Glomerular endothelial cell (primary cell): ENCODE measurements around the gene KIRREL3. TPM values are rescaled to one million over a fixed set of nuclear protein-coding genes. Genes with fewer than 3 reads are reported as not detected.
"Not testable (repeated sequence)": the region's sequence is repeated elsewhere in the genome, so short reads cannot be mapped to it uniquely, and the experiment has no call there.

Experiments
- DNase-seq: peaks from one replicate; pipeline ENCODE4 v3.0.0-alpha.2; 2011; ENCODE audit warnings: low read depth, low spot score; ENCODE audit errors: extremely low read depth
- total RNA-seq: library from RNA; depleted of rRNA; stranded (reverse); fragments of >200 nt; gene quantifications from 2 replicates; pipeline ENCODE4 v1.2.3, GENCODE V29; 2015

KIRREL3 gene
- total RNA-seq, 1 donor from 2014 or later = 0.93 TPM

DNA sequence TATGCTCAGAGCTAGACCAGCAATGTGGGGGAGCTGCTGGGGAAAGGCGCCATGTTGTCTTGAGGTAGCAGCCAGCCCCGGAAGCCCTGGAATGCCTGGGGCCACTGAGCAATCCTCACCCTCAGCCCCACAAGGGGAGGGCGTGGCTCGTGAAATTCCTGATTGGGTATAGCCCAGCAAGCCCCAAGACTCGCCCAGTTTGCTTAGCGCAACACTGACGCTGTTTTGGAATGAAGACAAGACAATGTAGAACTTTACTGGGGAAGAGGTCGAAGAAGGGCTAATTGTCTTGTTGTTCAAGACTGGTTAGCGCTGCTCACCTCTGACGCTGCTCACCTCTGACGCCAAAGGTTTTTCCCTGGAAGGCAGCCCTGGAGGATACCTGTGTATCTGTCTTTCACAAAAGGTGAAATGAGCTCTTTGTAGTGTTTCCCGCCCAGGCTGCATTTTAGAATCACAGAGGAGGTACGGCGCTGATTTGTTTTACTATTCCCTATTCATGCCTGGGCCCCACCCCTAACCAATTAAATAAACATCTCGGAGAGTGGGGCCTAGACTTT lies 597.5 kb downstream of the KIRREL3 start:
- DNase-seq = no peak

DNA sequence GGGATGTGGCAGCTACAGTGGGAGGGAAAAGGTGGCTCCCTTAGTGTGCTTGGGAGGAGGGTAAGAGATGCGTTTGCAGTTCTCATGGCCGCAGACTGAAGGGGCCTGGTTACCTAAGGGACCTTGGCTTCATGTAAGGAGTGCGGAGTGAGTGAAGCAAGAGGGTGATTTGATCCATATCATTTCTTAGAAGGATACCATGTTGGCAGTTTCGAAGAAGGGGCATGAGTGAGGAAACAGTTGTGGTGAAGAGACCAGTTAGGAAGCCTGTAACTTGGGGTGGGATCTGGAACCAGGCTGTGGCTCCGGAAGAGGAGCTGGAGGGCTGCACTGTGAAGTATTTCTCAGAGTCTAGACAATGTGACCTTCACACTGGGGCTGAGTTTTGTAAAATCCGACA lies 600.1 kb downstream of the KIRREL3 start:
- no peak for DNase-seq

DNA sequence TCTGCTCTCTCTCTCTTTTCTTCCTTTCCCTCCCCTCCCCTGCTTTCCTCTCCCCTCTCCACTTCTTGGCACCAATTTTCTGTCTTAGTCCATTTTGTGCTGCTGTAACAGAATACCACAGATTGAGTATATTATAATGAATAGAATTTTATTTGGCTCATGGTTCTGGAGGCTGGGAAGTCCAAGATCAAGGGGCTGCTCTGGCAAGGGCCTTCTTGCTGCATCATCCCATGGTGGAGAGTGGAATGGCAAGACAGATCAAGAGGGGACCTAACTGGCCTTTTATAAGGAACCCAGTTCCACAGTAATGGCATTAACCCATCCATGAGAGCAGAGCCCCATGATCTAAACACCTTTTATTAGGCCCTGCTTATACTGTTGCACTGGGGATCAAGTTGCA lies 600.6 kb downstream of the KIRREL3 start:
- no peak for DNase-seq

DNA sequence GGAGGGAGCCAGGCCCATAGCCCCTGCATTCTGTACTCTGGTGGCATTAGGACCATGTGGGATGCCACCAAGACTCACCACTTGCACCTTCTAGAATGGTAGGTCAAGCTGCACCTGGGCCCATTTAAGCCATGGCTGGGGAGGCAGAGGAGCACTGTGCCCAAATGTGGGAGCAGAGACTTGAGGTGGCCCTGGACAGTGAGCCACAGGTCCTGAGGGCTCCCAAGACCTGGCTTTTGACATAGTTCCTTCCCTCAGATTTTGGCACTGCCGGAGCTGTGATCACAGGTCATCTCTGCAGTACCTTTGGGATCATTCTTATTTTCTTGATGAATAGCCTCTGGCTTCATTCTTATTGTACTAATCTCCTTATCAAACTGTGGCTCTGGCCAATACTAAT lies 601.8 kb downstream of the KIRREL3 start:
- DNase-seq = no peak

DNA sequence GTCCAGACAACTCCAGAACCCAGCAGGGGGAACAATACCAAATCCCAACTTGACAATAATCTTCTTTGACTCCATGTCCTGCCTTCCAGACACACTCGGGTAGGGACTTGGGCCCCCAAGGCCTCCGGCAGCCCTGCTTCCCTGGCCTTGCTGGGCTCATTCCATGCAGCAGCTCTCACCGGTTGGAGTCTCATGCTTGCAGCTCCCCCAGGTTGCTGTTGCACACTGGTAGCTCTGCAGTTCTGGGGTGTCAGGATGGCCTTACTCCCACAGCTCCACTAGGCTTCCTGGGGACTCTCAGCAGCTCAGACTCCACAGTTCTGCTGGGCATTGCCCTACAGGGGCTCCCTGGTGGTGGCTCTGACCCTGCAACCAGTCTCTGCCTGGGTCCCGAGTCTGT lies 602.3 kb downstream of the KIRREL3 start:
- no peak for DNase-seq

DNA sequence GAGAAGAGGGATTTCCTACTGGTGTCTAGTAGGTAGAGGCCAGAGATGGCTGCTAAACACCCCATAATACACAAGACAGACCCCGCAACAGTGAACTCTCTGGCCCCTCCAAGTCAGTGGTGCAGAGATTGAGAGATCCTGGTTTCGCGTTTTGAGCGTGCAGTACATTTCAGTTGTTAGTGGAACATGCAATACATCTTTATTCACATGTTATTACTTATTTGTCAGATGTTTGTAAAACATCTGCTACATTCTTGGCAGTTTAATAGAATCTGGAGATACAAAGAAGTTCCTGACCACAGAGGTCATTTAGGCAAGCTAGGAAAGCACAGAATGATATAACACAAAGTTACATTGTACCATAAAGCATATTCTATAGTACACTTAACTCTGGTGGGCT lies 603.6 kb downstream of the KIRREL3 start:
- DNase-seq = no peak

DNA sequence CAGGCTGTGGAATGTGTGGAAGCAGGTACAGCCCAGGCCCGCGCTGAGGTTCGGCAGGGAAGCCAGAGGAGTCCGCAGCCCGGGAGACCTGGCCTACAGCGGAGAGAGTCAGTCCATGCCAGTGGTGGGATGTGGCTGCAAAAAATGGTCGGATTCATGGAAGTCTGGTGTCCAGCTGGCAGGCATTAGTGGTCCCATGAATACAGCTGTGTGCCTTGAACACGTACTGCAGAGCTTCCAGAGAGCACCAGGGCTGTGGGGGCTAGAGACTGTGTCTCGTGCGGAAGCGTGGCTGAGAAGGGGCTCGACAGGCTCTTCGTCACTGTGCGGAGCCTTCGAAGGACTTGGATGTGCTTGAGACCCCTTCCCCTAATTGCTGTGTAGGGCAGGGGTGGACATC lies 604.3 kb downstream of the KIRREL3 start:
- not testable (repeated sequence) for DNase-seq

DNA sequence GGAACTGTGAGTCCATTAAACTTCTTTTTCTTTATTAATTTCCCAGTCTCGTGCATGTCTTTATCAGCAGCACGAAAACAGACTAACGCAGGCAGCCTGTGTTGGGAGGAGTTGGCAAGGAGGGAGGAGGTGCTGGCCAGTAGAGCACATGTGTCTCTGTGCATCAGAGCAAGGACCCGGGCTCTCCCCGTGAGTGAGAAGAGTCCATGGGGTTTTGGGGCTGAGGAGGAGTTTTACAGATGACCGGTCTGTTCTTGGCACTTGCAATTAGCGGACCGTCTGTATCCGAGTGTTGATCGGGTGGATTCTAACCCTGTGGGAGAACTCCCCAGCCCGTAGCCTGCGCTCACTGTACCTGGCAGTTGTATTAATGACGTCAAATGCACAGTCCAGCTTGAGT lies 604.8 kb downstream of the KIRREL3 start:
- not testable (repeated sequence) for DNase-seq

DNA sequence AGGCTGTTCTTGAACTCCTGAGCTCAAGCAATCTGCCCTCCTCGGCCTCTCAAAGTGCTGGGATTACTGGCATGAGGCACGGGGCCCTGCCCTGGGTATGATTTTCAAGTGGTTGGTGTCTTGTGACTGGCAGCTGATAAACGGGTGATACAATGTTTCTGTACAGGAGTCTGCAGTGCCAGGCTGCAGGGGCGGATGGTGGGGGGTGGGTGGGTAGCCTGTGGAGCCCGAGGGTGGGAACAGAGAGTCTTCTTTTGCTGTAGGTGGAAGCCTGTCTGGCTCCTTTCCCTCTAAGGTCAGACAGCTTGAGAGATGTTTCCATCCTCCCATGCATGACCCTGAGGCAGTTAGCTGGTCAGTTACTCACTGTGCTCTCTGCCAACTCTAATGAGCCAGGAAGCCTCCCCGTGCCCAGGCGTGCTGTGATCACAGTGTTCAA lies 605.9 kb downstream of the KIRREL3 start:
- DNase-seq = not testable (repeated sequence)

DNA sequence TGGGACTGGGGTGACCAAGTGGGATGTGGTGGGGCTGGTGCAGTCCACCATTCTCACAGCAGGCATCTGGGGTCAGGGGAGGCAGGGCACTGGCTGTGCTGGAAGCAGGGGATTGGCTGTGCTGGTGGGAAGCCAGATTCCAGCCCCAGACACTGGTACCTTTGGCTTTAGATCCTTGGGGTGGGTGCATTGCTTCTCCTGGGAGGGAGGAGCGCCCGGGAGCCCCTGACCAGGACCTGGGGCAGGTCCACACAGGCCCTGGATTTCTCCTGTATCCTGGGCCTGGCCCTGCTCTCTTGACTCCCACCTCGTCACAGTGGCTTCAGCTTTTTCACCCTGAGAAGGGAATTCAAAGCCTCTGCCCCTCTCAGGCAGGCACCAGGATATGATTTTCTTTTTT lies 606.5 kb downstream of the KIRREL3 start:
- DNase-seq = no peak

DNA sequence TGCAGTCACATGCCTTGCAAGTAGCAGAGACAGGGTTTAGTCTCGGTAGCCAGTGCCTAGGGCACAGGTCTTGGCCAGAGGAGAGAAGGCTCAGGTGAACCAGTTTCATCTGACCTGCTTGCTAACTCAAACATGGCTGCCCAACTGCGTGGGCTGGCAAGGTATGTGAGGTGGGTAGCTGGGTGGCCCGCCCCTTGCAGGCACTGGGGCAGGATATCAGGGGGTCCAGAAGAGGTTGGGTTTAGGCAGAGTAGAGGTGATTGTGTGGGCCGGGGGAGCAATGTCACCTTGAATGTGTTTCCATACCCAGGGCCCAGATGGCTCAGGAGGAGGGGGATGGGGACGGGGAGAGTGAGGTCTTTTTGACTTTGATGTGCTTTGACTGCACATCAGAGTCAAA lies 607.4 kb downstream of the KIRREL3 start:
- no peak for DNase-seq

DNA sequence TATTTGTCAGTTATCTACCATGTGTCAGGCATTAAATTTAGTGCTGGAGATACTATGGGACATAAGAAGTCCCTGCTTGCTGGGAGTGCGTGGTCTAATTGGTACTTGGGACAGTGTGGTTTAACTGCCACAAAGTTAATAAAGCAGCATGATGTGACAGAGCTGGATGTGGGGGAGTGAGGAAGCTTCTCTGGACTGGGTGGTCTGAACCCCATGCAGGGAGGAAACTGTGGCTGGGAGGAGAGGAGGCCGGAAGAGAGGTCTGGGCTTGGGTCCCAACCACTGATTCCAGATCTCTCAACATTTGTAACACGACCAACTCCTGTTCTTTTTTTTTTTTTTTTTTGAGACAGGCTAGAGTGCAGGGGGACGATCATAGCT lies 607.9 kb downstream of the KIRREL3 start:
- DNase-seq = no peak

DNA sequence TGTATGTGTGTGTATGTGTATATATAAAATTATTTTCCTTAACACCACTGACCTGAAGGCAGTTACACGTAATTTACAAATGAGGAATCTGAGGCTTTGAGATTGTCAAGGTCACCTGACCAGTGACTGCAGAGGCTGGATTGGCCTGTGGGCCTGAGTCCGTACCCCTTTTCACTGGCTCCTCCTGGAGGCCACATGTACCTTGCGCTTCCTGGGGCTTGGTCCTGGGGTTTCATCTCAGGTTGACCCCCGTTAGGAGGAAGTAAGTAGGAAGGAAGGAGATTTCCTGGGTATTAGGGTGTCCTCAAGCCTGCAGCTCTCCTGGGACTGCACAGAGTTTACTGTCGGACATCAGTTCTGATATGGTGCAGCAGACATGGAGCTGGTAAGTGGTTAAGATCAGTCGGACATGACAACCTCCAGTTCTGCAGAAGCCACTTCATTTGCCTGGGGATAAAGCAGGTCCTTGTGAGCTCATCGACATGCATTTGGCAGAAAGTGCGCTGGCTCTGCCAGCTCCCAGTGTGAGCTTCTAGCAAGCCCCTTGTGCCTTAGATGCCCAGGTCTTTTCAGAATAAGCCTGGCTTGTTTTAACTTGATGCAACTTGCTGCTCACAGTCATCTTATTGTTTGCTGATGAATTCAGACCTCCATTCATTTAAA lies 608.5 kb downstream of the KIRREL3 start:
- no peak for DNase-seq

DNA sequence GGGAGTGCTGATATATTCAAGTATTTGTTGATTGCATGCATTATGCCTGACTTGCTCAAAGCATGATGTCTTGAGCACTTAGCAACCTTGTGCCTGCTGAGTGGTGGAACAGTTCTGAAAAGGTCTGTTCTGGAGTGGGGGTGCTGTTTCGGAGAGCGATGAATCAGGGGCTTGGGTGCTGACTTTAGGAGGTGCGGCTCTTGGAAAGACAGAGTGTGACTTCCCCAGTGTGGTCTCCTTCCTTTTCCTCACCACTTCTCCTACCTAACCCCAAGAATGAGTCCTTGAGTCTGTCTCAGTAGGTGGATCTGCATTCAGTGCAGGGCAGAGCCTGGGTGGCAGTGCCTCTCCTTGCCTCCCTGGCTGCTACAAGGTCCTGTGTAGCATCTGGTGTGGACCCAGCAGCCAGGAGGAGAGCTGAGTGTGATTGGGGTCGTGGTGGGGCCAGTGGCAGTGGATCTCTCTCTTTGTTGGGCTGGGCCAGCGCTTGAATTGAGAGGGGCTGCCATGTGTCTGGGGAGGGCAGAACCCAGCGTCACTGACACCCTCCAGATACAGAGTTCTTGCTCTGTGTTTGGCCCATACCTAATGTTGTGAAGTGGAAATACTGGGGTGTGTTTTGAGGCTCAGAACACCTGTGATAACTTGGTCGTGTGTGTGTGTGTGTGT lies 609.1 kb downstream of the KIRREL3 start:
- DNase-seq = no peak

DNA sequence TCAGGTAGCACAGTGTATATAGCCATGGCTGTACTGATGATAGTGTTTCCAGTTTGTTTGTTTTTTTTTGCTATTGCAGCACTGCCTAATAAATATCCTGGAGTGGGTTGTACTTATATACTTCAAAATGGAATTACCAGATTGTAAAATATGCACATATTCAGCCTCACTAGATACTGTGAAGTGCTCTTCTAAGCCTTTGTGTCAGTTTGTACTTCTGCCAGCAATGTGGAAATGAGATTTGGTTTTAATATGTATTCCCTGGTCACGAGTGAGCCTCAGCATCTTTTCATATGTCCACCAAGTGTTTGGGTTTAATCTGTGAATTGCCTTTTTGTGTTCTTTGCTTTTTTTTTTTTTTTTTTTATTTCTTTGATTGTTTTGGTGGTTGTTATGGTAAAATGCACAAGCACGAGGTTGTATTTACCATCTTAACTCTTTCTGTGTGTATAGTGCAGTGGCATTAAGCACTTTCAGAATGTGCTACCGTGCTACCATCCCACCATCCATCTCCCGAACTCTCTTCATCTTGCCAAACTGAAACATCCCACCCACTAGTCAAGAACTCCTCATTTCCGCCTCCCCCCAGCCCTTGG lies 610.2 kb downstream of the KIRREL3 start:
- no peak for DNase-seq

DNA sequence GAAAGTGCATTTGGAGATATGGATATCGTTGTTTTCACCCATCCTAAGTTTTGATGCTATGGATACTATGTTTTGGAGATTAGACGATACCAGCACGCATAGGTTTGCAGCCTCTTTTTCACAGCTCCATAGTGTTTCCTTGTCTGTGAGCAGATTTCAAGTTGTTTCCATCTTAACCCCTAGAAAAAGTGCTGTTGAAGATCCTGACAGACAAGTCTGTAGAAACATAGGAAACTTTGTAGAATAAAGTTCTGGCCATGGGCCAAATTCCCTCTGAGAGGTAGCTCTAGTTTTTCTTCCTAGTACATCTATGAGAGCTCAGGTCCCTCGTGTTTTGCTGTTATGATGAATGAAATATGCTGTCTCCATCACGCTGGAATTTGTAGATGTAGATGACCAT lies 612.7 kb downstream of the KIRREL3 start:
- no peak for DNase-seq

DNA sequence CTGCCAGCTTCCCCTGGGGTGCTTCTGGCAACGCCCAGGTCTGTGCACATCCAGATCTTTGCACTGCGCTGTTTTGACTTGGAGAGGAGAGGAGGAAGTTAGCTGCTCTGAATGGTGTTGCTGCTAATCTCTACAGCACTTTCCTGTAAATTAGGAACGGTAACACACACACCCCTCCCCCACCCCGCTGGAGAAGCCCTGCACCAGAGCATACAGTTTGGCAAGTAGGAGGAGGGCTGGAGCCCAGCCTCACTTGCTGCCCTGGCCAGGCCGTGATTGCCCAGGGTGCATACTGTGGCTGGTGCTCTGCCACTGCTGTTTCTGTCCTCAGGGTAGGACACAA lies 613.9 kb downstream of the KIRREL3 start:
- not testable (repeated sequence) for DNase-seq

DNA sequence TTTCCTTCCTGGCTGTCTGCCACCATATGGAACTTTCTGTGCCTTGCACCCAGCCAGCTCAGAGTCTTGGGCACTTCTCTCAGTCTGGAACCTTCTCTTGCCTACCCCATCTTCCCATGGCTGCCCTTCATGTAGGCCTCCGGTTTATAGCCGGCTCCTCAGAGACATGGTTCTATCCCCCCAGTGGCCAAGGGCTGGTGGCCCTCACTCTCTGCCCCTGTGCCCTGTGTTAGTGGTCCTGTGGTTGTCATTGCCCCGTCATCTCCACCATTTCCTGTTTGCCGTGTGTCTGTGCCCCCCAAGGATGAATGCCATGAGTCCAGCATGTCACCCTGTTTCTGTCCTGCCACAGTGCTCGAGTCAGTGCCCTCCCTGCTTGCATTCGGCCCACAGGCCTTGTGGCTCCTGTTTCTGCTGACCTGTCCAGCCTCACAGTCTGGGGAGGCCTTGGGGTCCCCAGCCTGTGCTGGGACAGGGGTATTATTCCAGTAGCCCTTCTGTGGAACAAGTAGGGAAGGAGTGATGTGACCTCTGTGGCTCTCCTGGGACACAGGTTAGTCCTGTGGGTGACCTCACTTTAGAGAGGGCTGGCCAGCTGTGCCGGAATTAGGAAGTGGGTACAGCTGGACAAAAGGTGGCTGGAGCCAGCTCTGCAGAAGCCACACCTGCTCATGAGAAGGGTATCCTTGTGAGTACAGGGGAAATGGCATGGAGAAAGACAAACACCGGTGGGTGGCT lies 614.4 kb downstream of the KIRREL3 start:
- DNase-seq = no peak

DNA sequence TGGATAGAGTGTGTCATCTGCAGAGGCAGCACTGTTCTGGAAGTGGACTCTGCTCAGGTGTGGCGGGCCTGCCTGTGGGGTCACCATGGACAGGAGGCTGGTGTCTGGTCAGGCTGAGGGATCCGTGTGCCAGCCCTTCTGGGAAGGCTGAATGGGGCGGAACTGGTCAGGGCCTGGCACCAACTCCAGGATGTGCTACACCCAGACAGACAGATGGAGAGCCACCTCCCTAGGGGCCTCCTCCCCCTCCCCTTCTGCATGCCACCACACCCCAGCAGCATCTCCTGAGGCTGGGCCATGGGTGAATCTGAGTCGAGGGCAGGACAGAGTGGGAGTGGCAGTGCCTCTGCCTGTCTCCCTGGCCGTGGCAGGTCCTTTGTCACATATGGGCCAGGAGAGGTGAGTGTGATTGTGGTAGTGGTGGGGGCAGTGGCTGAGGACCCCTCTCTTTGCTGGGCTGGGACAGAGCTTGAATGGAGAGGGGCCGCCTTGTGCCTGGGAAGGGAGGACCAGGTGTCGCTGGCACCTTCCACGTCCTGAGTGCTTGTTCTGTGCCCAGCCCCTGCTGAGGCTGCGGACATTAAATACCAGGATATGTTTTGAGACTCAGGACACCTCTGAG lies 616.0 kb downstream of the KIRREL3 start:
- no peak for DNase-seq

DNA sequence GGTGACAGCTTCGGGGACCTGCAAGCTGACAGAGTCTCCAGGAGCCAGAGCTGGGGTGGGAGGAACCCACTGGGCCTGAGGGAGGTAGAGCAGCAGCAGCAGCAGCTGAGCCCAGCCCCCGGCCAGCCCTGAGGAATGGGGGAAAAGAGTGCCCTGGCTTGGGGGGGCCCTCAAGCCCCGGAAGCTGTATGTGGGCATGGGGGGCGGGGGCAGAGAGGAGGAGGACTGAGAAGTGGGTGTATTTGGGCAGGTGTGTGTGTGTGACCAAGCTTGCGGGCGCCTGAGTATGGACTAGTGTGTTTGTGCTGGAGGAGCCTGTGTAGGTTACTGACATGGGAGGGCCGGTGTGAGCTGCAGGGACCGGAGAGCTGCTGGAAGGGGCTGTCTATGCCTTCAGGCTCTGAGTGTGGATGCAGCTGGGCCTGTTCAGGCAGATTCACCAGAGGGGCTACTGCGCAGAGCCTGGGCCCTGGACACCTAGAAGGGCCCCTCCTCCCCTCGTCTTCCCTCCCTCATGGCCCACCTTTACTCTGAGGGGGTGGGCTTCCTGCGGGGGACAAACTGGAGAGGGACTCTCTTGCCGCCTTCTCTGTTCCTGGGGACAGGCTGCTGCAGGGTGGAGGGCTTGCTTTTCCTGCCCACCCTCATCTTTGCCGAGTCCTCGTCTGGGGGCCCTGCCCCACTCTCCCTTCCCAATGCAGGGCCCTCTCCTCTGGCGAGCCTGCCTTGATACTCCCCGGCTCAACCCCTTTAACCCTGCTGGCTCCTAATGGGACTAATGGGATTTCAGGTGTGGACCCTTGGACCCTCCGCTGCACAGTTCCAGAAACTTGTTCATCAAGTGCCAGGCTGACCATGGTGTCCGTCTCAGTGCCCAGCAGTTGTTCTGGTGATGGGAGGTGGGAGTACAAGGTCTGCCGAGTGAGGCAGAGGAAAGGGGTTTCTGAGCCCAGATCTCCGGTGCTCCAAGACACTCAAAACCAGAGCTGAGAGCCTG lies 616.9 kb downstream of the KIRREL3 start:
- no peak for DNase-seq
